Spleen (tissue), 11 donors: ENCODE measurements around the gene TRNP1. TPM values are rescaled to one million over a fixed set of nuclear protein-coding genes. Genes with fewer than 3 reads are reported as not detected.
A peak's percentile ranks its signal among the peaks of the same experiment; 100 is the strongest.

Source experiments
- DNase-seq: peaks from one replicate; pipeline ENCODE4 v3.0.0-alpha.2; 2020
- H3K27ac ChIP-seq, 8 donors: fragments of 200-600 bp; sonication (generic) in 7 of 8; 1 replicate in 4 of 8; 2 replicates in 4 of 8; pipeline versions ENCODE4 v1.5.0 to v1.8.0; 2016 to 2021; ENCODE audit warnings: inconsistent platforms in 4 of 8, mild to moderate bottlenecking in 4 of 8, moderate library complexity in 1 of 8
- H3K27me3 ChIP-seq, 7 donors: fragments of 200-600 bp; sonication (generic) in 6 of 7; replicated peaks in 1 of 7; 1 replicate in 4 of 7; 2 replicates in 3 of 7; pipeline versions ENCODE4 v1.5.0 to v1.8.0; 2016 to 2021; ENCODE audit warnings: inconsistent platforms in 3 of 7, mild to moderate bottlenecking in 1 of 7
- H3K36me3 ChIP-seq, 6 donors: fragments of 200-600 bp; sonication (generic) in 5 of 6; 1 replicate in 4 of 6; 2 replicates in 2 of 6; pipeline versions ENCODE4 v1.5.0 to v1.8.0; 2016 to 2021; ENCODE audit warnings: inconsistent platforms in 2 of 6
- H3K4me1 ChIP-seq, 6 donors: fragments of 200-600 bp; sonication (generic) in 5 of 6; 1 replicate in 3 of 6; 2 replicates in 3 of 6; pipeline versions ENCODE4 v1.5.0 to v1.8.0; 2016 to 2021; ENCODE audit warnings: inconsistent platforms in 3 of 6
- H3K4me3 ChIP-seq, 8 donors: fragments of 200-600 bp; sonication (generic) in 7 of 8; 1 replicate in 4 of 8; 2 replicates in 4 of 8; pipeline versions ENCODE4 v1.5.0 to v1.8.0; 2016 to 2021; ENCODE audit warnings: inconsistent platforms in 4 of 8, mild to moderate bottlenecking in 4 of 8, moderate library complexity in 2 of 8
- H3K9me3 ChIP-seq, 8 donors: fragments of 200-600 bp; sonication (generic) in 7 of 8; 1 replicate in 4 of 8; 2 replicates in 4 of 8; pipeline versions ENCODE4 v1.5.0 to v1.8.0; 2016 to 2021; ENCODE audit warnings: inconsistent platforms in 4 of 8
- POLR2A ChIP-seq, 3 donors: fragments of 450-650 bp; IDR thresholded peaks; one replicate each; pipeline ENCODE4 v1.5.1; 2017; ENCODE audit warnings: antibody characterized with exemption in 3 of 3, mild to moderate bottlenecking in 1 of 3
- POLR2AphosphoS5 ChIP-seq, 3 donors: sonication (generic); formaldehyde crosslinking; IDR thresholded peaks; one replicate each; pipeline ENCODE4 v1.5.1; 2017; ENCODE audit warnings: antibody characterized with exemption in 3 of 3
- WGBS, 5 donors: extraction: QIAGEN DNeasy Blood & Tissue Kit in 3 of 5; methylation state at CpG; one replicate each; pipeline versions ENCODE4 v1.1.5 to v1.1.7; 2013 to 2018; 5-methylcytosine and 5-hydroxymethylcytosine counted together
- intact Hi-C: fragments of 100-400 bp; cut with DNase I; formaldehyde crosslinking; loops from one replicate; pipeline ENCODE4 v1.15.0; 2023; ENCODE audit warnings: low total_unique reads
- polyA plus RNA-seq, 3 donors: library from polyadenylated mRNA; stranded (reverse); fragments of 200-250 nt; gene quantifications; one replicate each; pipeline ENCODE4 v1.2.1, GENCODE V29; 2013
- total RNA-seq, 7 donors: library from RNA; depleted of rRNA in 3 of 7; stranded (reverse); fragments of >200 nt in 3 of 7; fragmentation: NEBNext Ultra II Directional in 4 of 7; extraction: Animal tissue kit (Norgen Biotek cat#: 25700) in 4 of 7; gene quantifications; one replicate each; pipeline versions ENCODE4 v1.1.0 to v1.2.1, GENCODE V29; 2016 to 2021
- TF ChIP-seq, protein P1 (sequence below), 11 experiments: fragments of 200-600 bp in 7 of 11; fragments of 450-650 bp in 4 of 11; sonication (generic) in 4 of 11; IDR thresholded peaks in 8 of 11; conservative IDR thresholded peaks in 3 of 11; 1 replicate in 7 of 11; 2 replicates in 4 of 11; pipeline versions ENCODE4 v1.4.0 to v1.8.0; 2016 to 2021; ENCODE audit warnings: antibody characterized with exemption in 11 of 11, inconsistent platforms in 4 of 11, mild to moderate bottlenecking in 1 of 11
- donor health status: healthy with polysubstance abuse.
- donor health status: DM: no; HTN: no; CAD: no; lungs with moderate emphysema.
- donor health status: DM: no; HTN: no; CAD: no.
- donor health status: Bipolar disorder and iron deficiency.
- donor health status: healthy.
- donor health status: DM: no; HTN: no; CAD: no.
- donor health status: DM: yes; HTN: yes; CAD: no.

TRNP1 gene
- total and polyA plus RNA-seq, 10 donors, result 3.1 to 18.1 (median 6.5) TPM

DNA sequence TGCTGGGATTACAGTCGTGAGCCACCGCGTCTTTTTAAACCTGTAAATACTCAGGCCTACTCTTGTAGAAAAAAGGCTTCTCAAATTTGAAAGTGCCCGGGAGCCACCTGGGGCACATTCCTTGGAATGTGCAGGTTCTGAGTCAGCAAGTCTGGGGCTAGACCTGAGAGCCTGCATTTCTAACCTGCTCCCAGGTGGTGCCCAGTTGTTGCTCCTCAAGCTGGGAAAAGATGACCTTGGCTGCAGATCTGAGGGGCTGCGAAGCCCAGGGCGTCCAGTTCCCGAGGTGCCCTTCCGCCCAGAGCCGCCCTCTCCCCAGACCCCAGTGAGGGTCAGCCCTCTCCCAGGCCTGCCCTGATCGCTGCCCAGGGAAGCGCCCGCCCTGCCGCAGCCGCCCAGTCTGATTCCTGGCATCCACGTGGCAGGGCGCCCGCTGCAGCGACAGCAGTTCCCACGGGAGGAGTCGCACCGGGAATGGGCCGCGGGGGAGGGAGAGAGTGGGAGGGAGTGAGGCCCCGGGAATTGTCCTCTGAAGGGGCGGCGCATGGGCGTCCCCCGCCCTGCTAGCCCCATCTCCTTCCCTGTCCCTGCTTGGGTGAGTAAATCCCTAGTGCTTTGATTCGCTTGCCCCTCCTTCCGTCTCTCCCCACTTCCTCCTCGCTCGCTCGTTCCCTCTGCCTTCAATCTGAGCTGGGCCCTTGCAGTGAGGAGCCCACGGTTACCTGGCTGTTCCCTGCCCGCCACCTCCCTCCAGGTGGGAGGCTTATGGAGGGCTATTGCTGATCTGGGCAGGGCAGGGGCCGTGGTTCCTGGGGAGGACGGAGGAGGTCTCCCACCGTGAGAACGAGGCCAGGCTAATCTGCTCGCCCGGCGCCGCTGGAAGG, 38.0 kb downstream of the TRNP1 start:
- peak; percentile 64 to 87 (median 80) for TF ChIP-seq POLR2AphosphoS5 (IDR thresholded peaks at IDR 0.05)
- TF ChIP-seq, protein P1, sequence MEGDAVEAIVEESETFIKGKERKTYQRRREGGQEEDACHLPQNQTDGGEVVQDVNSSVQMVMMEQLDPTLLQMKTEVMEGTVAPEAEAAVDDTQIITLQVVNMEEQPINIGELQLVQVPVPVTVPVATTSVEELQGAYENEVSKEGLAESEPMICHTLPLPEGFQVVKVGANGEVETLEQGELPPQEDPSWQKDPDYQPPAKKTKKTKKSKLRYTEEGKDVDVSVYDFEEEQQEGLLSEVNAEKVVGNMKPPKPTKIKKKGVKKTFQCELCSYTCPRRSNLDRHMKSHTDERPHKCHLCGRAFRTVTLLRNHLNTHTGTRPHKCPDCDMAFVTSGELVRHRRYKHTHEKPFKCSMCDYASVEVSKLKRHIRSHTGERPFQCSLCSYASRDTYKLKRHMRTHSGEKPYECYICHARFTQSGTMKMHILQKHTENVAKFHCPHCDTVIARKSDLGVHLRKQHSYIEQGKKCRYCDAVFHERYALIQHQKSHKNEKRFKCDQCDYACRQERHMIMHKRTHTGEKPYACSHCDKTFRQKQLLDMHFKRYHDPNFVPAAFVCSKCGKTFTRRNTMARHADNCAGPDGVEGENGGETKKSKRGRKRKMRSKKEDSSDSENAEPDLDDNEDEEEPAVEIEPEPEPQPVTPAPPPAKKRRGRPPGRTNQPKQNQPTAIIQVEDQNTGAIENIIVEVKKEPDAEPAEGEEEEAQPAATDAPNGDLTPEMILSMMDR (IDR thresholded peaks at IDR 0.05 in 8 of 11, conservative IDR thresholded peaks at IDR 0.05 in 3 of 11), result no peak
- Histone ChIP-seq H3K27ac (peak overlapping the region in 7 of 8 donors; percentile 22 to 82 (median 69)), H3K9me3 (no peaks in the 10 kb centered on the region), H3K27me3 (peaks cover 0 to 10% (median 0%) of the 10 kb centered on the region in 7 donors), H3K4me1 (peaks cover 7 to 40% (median 14%) of the 10 kb centered on the region in 6 donors), H3K4me3 (peak overlapping the region in 5 of 8 donors; percentile 7 to 55 (median 14)), H3K36me3 (no peaks in the 10 kb centered on the region)
- intact Hi-C loops, result no loop called here
- WGBS, 5 donors, result 31 to 38% (median 35%) methylated on average over 37 to 43 of the region's 43 CpGs
- DNase-seq, result peak; percentile 83

DNA sequence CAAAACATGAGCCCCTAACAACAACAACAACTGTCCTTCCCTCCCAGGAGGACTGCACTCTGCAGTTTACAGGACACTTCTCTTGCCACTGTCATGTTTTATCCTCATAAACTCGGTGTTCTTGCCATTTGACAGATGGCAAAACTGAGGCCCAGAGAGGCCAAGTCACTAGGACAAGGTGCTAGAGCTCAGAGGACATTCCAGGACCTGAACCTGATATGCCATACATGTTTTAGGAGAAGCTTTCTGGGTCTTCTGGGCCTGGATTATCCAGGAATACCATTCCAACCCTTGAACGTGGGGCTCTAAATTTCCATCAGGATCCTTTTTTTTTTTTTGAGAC, 38.6 kb downstream of the TRNP1 start:
- Histone ChIP-seq H3K4me1 (peaks cover 7 to 46% (median 19%) of the 10 kb centered on the region in 6 donors), H3K36me3 (no peaks in the 10 kb centered on the region), H3K4me3 (peak overlapping the region in 1 of 8 donors; percentile 55), H3K27ac (peak overlapping the region in 7 of 8 donors; percentile 22 to 82 (median 69)), H3K27me3 (peaks cover 0 to 10% (median 0%) of the 10 kb centered on the region in 7 donors), H3K9me3 (no peaks in the 10 kb centered on the region)
- no peak for DNase-seq
- intact Hi-C loops, result no loop called here
- TF ChIP-seq POLR2A (IDR thresholded peaks at IDR 0.05), result no peak
- TF ChIP-seq POLR2AphosphoS5 (IDR thresholded peaks at IDR 0.05), result no peak
- TF ChIP-seq, protein P1 (IDR thresholded peaks at IDR 0.05 in 8 of 11, conservative IDR thresholded peaks at IDR 0.05 in 3 of 11), result no peak
- 59 to 90% (median 87%) methylated on average over 2 of the region's 2 CpGs for WGBS, 5 donors

DNA sequence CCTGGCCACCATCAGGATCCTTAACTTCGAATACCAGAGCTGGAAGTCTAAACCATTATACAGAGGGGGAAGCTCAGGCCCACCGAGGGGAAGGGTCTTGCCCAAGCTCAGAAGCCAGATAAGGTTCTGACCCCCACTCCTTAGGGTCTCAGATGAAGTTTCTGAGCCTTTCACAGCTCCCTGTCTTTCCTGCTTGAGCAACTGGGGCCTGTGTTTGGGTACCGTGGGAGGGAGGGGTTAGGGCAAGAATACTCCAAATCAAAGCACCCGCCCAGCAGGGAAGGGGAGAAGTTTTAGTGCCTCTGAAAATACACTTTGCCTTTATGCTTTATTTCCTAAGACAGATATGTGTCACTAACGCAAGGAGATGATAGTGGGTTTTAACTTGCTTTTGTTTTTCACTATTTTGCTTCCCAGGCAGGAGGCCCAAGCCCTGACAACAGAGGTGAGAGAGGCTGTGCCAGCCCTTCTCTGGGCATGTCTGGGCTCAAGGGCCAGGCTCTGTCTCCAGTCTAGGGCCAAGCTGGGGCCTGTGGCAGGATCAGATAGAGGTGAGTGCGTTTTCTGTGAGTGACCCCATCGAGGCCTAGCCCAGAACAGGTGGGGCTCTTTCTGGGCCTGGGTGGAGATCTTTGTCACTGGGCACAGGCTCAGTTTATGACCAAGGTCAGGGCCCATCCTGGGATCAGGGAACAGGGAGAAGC, 39.7 kb downstream of the TRNP1 start:
- no peaks in the 10 kb centered on the region for H3K9me3 ChIP-seq
- intact Hi-C loops, result no loop called here
- no peaks in the 10 kb centered on the region for H3K36me3 ChIP-seq
- TF ChIP-seq, protein P1 (IDR thresholded peaks at IDR 0.05 in 8 of 11, conservative IDR thresholded peaks at IDR 0.05 in 3 of 11), result no peak
- TF ChIP-seq POLR2AphosphoS5 (IDR thresholded peaks at IDR 0.05) (no peak), POLR2A (IDR thresholded peaks at IDR 0.05) (no peak)
- peak overlapping the region in 3 of 8 donors; percentile 15 to 57 (median 50) for H3K27ac ChIP-seq
- no peak for DNase-seq
- WGBS, 5 donors, result 78 to 87% (median 83%) methylated on average over 7 of the region's 7 CpGs
- H3K27me3 ChIP-seq, result peaks cover 0 to 10% (median 0%) of the 10 kb centered on the region in 7 donors
- no peak overlapping the region for H3K4me3 ChIP-seq
- H3K4me1 ChIP-seq, result peaks cover 7 to 42% (median 19%) of the 10 kb centered on the region in 6 donors

DNA sequence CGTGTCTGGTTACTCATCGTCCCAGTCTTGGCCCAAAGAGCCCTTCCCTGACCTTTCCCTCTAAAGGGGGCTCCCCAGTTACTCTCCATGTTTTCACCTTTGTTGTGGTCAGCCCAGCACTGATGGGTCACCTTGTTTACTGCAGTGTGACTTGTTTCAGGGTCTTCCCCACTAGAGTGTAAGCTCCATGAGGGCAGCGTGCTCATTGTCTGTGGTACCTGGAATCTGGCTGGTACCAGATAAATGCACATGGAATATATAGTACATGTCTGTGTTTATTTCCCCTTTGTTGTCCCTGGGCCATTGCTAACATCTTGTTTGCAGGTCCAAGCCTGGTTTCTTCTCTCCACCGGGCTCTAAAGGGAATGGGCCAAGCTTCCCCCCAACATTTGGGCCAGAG, 41.9 kb downstream of the TRNP1 start:
- Histone ChIP-seq H3K36me3 (no peaks in the 10 kb centered on the region), H3K9me3 (no peaks in the 10 kb centered on the region), H3K4me1 (peaks cover 7 to 39% (median 19%) of the 10 kb centered on the region in 6 donors), H3K4me3 (no peak overlapping the region), H3K27me3 (peaks cover 0 to 10% (median 0%) of the 10 kb centered on the region in 7 donors), H3K27ac (peak overlapping the region in 7 of 8 donors; percentile 7 to 66 (median 57))
- intact Hi-C loops, result no loop called here
- no peak for DNase-seq
- TF ChIP-seq, protein P1 (IDR thresholded peaks at IDR 0.05 in 8 of 11, conservative IDR thresholded peaks at IDR 0.05 in 3 of 11), result no peak
- TF ChIP-seq POLR2AphosphoS5 (IDR thresholded peaks at IDR 0.05) (no peak), POLR2A (IDR thresholded peaks at IDR 0.05) (no peak)
- whole genome bisulfite sequencing, 5 donors, result 83 to 94% (median 92%) methylated on average over 4 of the region's 4 CpGs
